ENCODE data around the gene SVBP. TPM values are rescaled to one million over a fixed set of nuclear protein-coding genes. Genes with fewer than 3 reads are reported as not detected.

The SVBP gene
- total RNA-seq, result 11.3 and 13.8 TPM in 2 replicates

DNA sequence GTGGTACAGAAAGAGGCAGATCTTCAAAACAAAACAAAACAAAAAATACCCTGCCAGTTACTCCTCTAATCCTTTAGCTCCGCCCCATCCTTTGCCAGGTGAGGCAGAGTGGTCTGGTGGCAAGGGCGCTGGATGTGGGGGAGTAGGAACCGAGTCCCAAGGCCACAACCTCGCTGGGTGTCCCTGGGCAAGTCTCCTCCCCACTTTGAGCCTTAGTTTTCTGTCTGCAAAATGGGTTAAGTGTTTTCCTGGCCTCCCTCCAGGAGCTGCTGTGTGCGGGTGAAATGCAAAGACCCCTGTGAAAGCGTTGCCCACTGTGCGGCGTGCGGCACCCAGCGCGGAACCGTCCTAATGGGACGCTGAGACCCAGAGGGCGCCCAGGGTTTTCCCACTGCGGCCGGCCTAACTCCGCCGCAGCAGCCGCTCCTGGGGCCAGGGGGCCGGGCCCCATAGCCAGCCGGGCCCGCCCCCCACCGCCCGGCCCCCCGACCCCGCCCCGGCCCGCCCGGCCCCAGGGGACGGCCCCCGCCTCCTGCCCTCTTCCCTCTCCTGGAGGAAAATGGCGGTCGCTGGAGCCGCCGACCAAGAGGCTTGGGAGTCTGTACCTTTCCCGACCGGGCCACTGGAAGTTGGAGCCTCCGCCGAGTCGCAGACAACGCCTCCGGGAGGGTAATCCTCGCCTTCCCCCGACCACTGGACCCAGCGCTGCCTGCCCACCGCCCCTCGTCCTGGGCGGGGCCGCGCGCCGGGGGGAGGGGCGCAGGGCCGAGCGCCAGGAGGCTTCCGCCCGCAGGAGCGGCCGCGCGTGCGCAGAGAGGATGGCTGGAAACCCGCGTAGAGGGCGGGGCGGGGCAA lies at the start of gene SVBP, which contains the start of gene ERMAP:
Gene SVBP, minus strand, starts transcription at position 813 of the 855 bp plus-strand sequence. CDS start 853 bp downstream, outside the sequence.
Gene ERMAP, plus strand, starts transcription at position 538 of the 855 bp plus-strand sequence. CDS start 13,327 bp downstream, outside the sequence.

DNA sequence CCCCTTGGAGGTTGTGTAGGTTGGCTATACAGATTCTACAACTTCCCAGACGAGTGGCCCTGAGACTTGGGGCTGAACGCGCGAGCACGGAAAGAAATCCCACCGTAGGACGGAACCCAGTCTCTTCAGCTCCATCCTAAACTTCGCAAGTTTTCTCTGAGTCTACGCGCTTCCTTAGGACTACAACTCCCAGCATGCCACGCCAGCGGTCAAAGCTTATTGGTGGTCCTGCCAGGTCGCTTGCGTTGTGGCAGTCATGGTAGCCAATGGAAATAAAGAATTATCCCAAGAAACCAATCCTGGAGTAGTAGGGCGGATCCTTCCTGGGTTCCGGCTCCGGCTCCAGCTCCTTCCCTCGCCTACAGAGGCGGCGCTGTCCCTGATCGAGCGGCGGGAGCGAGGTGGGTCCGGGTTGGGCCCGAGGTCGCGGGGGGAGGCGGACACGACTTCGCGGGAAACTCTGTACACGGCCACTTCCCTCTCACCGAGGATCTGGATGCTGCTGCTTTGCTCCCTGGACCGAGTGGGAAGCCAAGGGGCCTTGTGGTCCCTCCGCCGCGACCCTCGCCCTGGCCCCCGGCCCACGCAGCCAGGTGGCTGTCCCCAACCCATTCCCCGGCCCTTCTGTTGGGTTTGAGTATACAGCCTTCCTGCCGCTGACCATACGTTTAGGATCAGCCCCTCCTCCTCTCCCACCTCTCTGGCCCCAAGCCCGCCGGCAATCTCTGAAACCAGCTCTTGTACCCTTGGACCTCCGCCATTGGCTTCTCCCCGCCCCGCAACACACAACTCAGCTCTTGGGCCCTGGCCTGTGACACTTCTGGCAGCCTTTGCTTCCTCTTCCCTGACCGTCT lies 29.3 kb upstream of the SVBP start, which contains the start of gene ZNF691:
Gene ZNF691, plus strand, starts transcription at position 357 of the 854 bp plus-strand sequence. CDS start 3,046 bp downstream, outside the sequence.

DNA sequence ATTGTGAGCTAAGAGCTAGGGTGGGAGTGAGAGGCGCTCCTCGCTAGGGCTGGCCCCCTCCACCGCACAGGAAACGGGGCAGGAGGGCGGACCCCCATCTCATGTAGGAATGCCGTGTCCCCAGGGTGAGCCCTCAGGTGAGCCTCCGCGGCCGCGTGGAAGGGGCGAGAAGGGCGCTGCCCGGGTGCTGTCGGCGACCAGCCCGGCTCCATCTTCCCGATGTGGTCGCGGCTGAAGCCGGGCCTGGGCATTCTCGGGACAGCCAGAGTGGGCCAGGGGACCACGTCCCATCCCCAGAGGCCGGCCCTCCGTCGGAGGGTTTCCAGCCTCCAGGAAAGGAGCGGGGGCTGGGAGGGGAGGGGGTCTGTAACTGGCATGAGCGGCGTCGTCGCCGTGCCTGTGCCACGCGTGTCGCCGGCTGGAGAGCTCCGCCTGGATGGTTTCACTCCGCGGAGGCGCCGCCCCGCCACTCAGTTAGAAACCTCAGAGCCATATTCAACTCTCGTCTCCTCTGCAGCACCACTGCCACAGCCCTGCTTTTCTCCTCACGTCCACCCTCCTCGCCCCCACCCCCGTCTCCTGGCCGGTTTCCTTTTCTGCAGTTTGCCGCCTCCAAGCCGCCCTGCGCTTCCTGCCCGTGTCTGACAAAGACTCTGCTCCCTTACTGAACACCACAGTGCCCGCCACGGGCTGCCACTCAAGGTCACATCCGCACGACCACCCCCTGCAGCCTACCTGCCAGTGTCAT lies 32.1 kb downstream of the SVBP start, which contains the start of gene TMEM269:
Gene TMEM269, plus strand, starts transcription at position 46 of the 748 bp plus-strand sequence. CDS start 4,903 bp downstream, outside the sequence.

GRCh38 chr1:42766741-42767509 lies 50.3 kb downstream of the SVBP start, which contains the start of the genes C1orf50 and P3H1:
Gene C1orf50, plus strand, starts transcription at chr1:42767249. Its CDS starts 63 bp downstream, at chr1:42767312.
Gene P3H1, minus strand, starts transcription at chr1:42767028. Its CDS starts 57 bp downstream, at chr1:42766971.

Other genes starting within 250 kb of the SVBP start
- 19.9 and 26.2 TPM in 2 replicates for gene PPIH, start 159.0 kb downstream of the SVBP start, total RNA-seq
- gene YBX1, start 135.0 kb downstream of the SVBP start, total RNA-seq, result 629 and 744 TPM in 2 replicates
- gene CLDN19, start 77.2 kb downstream of the SVBP start, total RNA-seq, result not detected in 2 replicates
- gene P3H1, start 50.4 kb downstream of the SVBP start, total RNA-seq, result 72.5 and 129 TPM in 2 replicates
- 1.6 and 3.0 TPM in 2 replicates for gene C1orf50, start 50.1 kb downstream of the SVBP start, total RNA-seq
- not detected in 2 replicates for gene TMEM269, start 32.4 kb downstream of the SVBP start, total RNA-seq
- 5.3 and 7.9 TPM in 2 replicates for gene ERMAP, start 275 bp downstream of the SVBP start, total RNA-seq
- gene ZNF691, start 29.2 kb upstream of the SVBP start, total RNA-seq, result 6.0 and 9.6 TPM in 2 replicates
- 18.8 and 36.9 TPM in 2 replicates for gene SLC2A1, start 141.5 kb upstream of the SVBP start, total RNA-seq

All from bladder microvascular endothelial cell (primary cell).